Measurements from ENCODE around the gene CSPG4.
A peak's percentile ranks its signal among the peaks of the same experiment; 100 is the strongest.

Gene CSPG4

GRCh38 chr15:75663931-75664421 is 48.7 kb downstream of the CSPG4 start:
- no peak for DNase-seq

GRCh38 chr15:75662823-75663519 is 49.7 kb downstream of the CSPG4 start:
- no peak for DNase-seq

- DNase-seq, result no peak
Measured at GRCh38 chr15:75661756-75662140, 50.9 kb downstream of the CSPG4 start.

- DNase-seq, result no peak
Measured at GRCh38 chr15:75661100-75661755, 51.4 kb downstream of the CSPG4 start.

- no peak for DNase-seq
Measured at GRCh38 chr15:75659928-75660645, 52.6 kb downstream of the CSPG4 start.

GRCh38 chr15:75659141-75659771 is 53.4 kb downstream of the CSPG4 start:
- no peak for DNase-seq

GRCh38 chr15:75656813-75657212 is 55.8 kb downstream of the CSPG4 start:
- DNase-seq, result no peak

- DNase-seq, result no peak
Measured at GRCh38 chr15:75656331-75656730, 56.3 kb downstream of the CSPG4 start.

- DNase-seq, result peak; percentile 46
Measured at GRCh38 chr15:75655931-75656330, 56.7 kb downstream of the CSPG4 start.

GRCh38 chr15:75654201-75654907 is 58.3 kb downstream of the CSPG4 start:
- DNase-seq, result no peak

- DNase-seq, result no peak
Measured at GRCh38 chr15:75653347-75653913, 59.2 kb downstream of the CSPG4 start.

GRCh38 chr15:75651810-75652543 is 60.7 kb downstream of the CSPG4 start:
- DNase-seq, result no peak

GRCh38 chr15:75650908-75651809 is 61.5 kb downstream of the CSPG4 start:
- DNase-seq, result no peak

GRCh38 chr15:75649848-75650247 is 62.8 kb downstream of the CSPG4 start:
- no peak for DNase-seq

GRCh38 chr15:75649045-75649761 is 63.4 kb downstream of the CSPG4 start:
- no peak for DNase-seq

GRCh38 chr15:75648156-75649000 is 64.3 kb downstream of the CSPG4 start:
- DNase-seq, result no peak

GRCh38 chr15:75647370-75648155 is 65.1 kb downstream of the CSPG4 start, which contains the start of gene SNX33:
SNX33 (plus strand) TSS chr15:75647912; CDS start chr15:75649103, 1,191 bp downstream.
- DNase-seq, result peak; percentile 36

- DNase-seq, result no peak
Measured at GRCh38 chr15:75646944-75647364, 65.7 kb downstream of the CSPG4 start.
